T follicular helper cell (primary cell): ENCODE results near the gene TAC4.
A peak's percentile ranks its signal among the peaks of the same experiment; 100 is the strongest.
"Not testable (repeated sequence)": the region's sequence is repeated elsewhere in the genome, so short reads cannot be mapped to it uniquely, and the experiment has no call there.

Experiments
- DNase-seq: peaks from one replicate; pipeline ENCODE4 v3.0.0-alpha.2; 2020; ENCODE audit warnings: low read depth

Gene TAC4

GRCh38 chr17:49843774-49844350 is 4.0 kb downstream of the TAC4 start:
- no peak for DNase-seq

DNA sequence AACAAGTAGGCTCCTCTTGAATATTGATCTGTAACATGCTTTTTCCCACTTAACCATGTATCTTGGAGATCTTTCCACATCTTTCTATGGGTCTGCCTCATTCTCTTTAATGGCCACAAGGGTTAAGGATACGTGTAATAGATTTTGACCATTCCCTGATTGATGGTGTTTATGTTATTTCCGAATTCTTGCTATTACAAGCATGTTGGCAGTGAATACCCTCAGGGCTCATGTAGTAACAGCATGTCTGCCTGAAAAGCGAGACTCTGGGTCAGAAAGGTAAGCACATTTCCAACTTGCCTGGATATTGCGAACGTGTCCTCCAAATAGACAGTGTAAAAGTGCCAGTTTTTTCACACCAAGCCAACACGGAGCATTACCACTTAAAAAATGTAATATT is 5.0 kb downstream of the TAC4 start:
- no peak for DNase-seq

DNA sequence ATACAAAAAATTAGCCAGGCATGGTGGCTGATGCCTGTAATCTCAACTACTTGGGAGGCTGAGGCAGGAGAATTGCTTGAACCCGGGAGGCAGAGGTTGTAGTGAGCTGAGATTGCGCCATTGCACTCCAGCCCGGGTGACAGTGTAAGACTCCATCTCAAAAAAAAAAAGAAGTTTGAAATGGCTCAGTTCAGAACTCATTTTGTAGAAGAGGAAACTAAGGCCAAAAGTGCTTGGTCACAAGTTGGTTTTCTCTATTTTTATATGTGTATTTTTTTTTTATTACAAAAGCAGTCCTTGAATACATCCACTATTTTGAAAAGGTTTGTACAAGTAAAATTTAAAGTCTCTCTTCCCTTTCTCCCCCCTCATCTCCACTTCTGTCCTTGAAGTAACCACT is 5.5 kb downstream of the TAC4 start:
- DNase-seq = no peak

DNA sequence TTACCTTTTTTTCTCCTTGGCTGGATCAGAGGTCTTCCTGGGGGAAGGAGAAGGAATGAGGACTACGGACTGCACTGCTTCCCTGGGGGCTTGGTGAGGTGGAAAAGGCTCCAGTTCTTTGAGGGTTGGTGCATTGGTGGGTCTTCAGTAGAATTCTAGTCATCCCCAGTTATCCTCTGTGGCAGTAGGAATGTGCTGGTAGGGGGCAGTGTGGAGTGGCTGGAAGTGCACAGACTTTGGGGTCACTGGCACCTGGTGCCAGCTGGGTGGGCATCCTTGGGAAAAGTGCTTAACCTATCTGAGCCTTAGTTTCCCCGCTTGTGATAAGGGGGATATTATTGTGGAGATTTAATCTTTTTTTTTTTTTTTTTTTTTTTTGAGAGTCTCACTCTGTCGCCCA is 6.3 kb downstream of the TAC4 start:
- no peak for DNase-seq

DNA sequence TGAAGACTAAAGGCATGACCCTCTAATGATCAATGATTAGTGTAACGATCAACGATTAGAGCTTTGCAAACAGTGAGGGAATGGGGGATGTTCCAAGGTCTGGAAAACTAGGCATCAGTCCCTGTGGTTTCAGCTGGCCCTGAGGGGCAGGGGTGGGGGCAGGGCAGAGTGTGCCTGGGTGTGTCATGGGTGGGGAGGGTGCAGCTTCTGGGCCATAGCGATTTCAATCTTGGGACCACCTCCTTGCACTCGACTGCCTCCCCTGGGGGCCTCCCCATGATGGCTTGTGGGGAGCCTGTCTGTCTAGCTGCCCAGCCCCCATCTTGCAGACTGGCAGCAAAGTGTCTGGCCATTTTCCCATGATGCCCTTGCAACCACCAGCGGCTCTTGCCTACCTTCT is 8.4 kb downstream of the TAC4 start:
- DNase-seq = no peak

DNA sequence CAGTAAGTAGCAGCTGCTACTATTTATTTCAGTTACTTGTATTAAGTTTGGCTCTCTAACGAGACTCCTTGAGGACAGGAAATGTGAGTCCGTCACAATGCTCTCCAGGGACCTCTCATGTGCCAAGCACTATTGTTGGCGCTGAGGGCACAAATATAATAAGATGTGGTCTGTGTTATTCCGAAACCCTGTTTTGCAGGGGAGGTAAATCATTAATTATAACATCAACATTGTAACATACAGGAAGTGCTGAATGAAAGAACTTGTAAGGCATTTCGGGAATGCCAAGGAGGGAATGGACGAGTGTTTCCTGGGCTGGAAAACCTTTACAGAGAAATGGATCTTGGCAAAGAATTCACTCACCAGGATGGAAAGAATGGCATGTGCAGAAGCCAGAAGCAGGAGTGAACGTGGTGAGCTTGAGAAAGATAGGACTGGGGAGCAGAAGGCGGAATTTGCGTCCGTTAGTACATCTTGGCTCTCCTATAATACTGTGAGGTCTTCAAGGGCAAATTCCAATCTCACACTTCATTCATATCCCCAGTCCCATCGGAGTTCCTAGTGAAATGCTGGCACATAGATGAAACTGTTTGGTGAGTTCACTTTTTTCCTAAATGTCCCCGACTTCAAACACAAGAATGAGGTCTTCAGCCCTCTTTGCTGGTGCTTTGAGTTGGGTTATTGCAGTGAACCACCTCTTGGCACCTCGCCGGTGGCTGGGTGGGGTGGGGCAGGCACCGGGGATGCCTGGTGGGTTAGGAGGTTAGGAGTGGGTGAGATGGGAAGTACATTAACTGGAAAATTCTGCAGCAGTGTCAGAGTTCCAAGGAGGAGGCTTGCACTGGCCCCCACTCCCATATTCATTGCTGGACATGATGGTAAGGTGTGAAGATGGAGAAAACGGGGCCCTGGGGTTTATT is 11.5 kb downstream of the TAC4 start:
- no peak for DNase-seq

- DNase-seq = no peak
These were observed 12.4 kb downstream of the TAC4 start for GRCh38 chr17:49835472-49835871.

- no peak for DNase-seq
These were observed 13.6 kb downstream of the TAC4 start for GRCh38 chr17:49834118-49834743.

- DNase-seq = no peak
These were observed 14.8 kb downstream of the TAC4 start for GRCh38 chr17:49832840-49833599.

GRCh38 chr17:49830605-49831004 is 17.3 kb downstream of the TAC4 start:
- DNase-seq = no peak

DNA sequence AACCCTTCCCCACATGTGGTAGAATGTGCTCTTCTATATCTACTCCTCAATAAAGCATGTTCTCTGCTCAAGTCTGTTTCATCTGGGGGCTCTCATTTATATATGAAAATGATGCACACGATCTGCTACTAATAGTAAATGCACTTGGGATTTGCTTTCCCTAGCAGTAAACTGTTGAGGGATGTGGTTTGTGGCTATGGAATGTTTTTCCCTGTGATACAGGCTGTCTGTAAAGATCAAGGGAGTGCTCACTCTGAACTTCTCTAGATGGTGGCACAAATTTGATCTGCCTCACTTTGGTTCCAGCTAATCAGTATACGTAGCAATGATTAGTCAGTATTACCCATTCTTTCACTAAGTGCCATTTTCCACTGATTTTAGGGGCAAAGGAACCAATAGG is 18.8 kb downstream of the TAC4 start:
- DNase-seq = no peak

GRCh38 chr17:49828325-49828724 is 19.5 kb downstream of the TAC4 start:
- DNase-seq = not testable (repeated sequence)

DNA sequence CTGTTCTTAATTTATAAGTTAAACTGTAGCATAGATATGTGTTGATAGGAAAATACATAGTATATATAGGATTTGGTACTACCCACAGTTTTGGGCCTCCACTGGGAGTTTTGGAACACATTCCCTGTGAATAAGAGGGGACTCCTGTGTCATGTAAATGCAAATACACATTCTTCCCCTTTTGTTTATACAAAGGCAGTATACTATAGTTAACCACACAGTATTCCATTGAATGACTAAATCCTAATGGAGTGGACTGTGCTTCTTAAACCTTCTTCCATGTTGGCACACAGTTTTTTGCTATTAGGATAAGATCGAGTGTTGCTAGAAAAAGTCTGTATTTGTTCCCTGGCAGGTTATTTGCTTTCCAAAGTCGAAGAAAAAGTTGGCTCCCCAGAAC is 22.2 kb downstream of the TAC4 start:
- DNase-seq = no peak

- DNase-seq = no peak
These were observed 24.3 kb downstream of the TAC4 start for GRCh38 chr17:49823614-49824013.

GRCh38 chr17:49822829-49823228 is 25.0 kb downstream of the TAC4 start:
- DNase-seq = no peak

DNA sequence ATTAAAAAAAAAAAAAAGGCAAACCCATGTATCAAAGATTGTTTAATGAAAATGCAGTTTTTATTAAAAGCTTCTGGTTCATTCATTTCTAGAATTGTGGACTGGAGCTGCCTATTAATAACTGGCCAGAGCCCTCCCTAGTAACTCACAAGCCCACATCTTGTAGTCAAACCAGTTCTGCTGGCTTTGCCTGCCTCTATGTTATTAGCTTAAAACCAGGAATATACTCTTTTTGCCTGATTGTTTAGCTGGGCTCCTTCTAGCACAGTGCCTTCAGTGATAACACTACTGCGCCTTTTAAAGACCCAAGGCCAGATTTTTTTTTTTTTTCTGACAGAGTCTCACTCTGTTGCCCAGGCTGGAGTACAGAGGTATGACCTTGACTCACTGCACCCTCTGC is 26.0 kb downstream of the TAC4 start:
- no peak for DNase-seq

GRCh38 chr17:49821466-49821865 is 26.4 kb downstream of the TAC4 start:
- DNase-seq = no peak

- no peak for DNase-seq
These were observed 27.1 kb downstream of the TAC4 start for GRCh38 chr17:49820773-49821172.

DNA sequence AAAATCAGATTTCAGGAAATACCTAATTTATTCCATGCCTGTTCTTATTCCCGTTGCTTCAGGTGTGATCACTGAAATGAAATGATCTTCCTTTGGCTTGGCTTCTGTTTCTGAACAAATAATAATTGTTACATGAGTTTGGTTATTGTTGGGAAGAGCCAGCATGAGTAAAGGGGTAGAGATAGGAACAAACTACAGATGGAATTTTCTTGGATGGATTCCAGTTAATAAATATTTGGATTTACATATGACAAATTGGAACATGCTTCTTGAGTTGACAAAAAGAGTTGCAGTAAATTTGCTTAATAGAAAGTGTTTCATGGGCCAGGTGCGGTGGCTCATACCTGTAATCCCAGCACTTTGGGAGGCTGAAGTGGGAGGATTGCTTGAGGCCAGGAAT is 28.2 kb downstream of the TAC4 start:
- no peak for DNase-seq

GRCh38 chr17:49819138-49819537 is 28.7 kb downstream of the TAC4 start:
- DNase-seq = no peak

GRCh38 chr17:49817993-49818392 is 29.9 kb downstream of the TAC4 start:
- DNase-seq = peak; percentile 42

GRCh38 chr17:49815761-49816281 is 32.0 kb downstream of the TAC4 start:
- DNase-seq = no peak
